OCI-LY3 (cell line): Measurements from ENCODE around the gene TOR1AIP1.

Experiments
- H2AFZ ChIP-seq: fragments of 200-600, 300-600 bp; shearing (Covaris generic); 2 replicates; pipeline ENCODE4 v1.6.0; 2014; ENCODE audit warnings: antibody characterized with exemption, low read depth, low read length
- H3K27ac ChIP-seq: fragments of 200-600, 300-600 bp; sonication (generic); 2 replicates; pipeline ENCODE4 v1.5.1; 2014; ENCODE audit warnings: mild to moderate bottlenecking, low read length, moderate library complexity, mixed read lengths
- H3K27me3 ChIP-seq: fragments of 200-600, 300-600 bp; sonication (generic); 2 replicates; pipeline ENCODE4 v1.6.1; 2014; ENCODE audit warnings: low read depth, low read length, mixed read lengths
- H3K36me3 ChIP-seq: fragments of 200-600, 300-600 bp; sonication (generic); replicated peaks from 2 replicates; pipeline ENCODE3; 2014; ENCODE audit warnings: low read depth, low read length, mixed read lengths
- H3K4me1 ChIP-seq: fragments of 300-600, 200-600 bp; sonication (generic); 2 replicates; pipeline ENCODE4 v1.6.1; 2014; ENCODE audit warnings: low read length, mixed read lengths
- H3K4me2 ChIP-seq: fragments of 200-600, 300-600 bp; sonication (generic); 2 replicates; pipeline ENCODE4 v1.6.1; 2014; ENCODE audit warnings: low read length, mixed read lengths
- H3K4me3 ChIP-seq: fragments of 300-600, 200-600 bp; sonication (generic); 2 replicates; pipeline ENCODE4 v1.5.1; 2014; ENCODE audit warnings: antibody characterized with exemption, mild to moderate bottlenecking, low read length, moderate library complexity
- H3K79me2 ChIP-seq: fragments of 300-600, 200-600 bp; shearing (Covaris generic); 2 replicates; pipeline ENCODE4 v1.6.1; 2014; ENCODE audit warnings: mild to moderate bottlenecking, low read length, mixed read lengths
- H3K9ac ChIP-seq: fragments of 300-600, 200-600 bp; shearing (Covaris generic); 2 replicates; pipeline ENCODE4 v1.6.0; 2014; ENCODE audit warnings: mild to moderate bottlenecking, low read length, moderate library complexity
- H3K9me3 ChIP-seq: fragments of 200-600, 300-600 bp; shearing (Covaris generic); 2 replicates; pipeline ENCODE4 v1.6.1; 2014; ENCODE audit warnings: low read length, mixed read lengths; ENCODE audit not compliant: insufficient read depth
- H4K20me1 ChIP-seq: fragments of 200-600, 300-600 bp; sonication (generic); 2 replicates; pipeline ENCODE4 v1.6.1; 2016; ENCODE audit warnings: low read length, mixed read lengths; ENCODE audit not compliant: insufficient read depth
- CTCF ChIP-seq: fragments of 200-600, 300-600 bp; sonication (generic); IDR thresholded peaks from 2 replicates; pipeline ENCODE4 v1.5.1; 2014; ENCODE audit warnings: antibody characterized with exemption, low read length, low read depth
- EZH2phosphoT487 ChIP-seq: fragments of 200-600 bp; shearing (Covaris generic); IDR thresholded peaks from 2 replicates; pipeline ENCODE4 v1.6.1; 2018; ENCODE audit warnings: antibody characterized with exemption, mixed run types, low read depth

TOR1AIP1 gene

GRCh38 chr1:179968284-179968993 lies 86.4 kb downstream of the TOR1AIP1 start:
- no peak overlapping the region for H3K27ac ChIP-seq
- H3K4me2 ChIP-seq: no peak overlapping the region
- H3K4me3 ChIP-seq: no peak overlapping the region
- H3K9me3 ChIP-seq: no peaks in the 10 kb centered on the region
- no peak for TF ChIP-seq EZH2phosphoT487
- H3K36me3 ChIP-seq: peaks cover 7% of the 10 kb centered on the region
- peaks cover 67% of the 10 kb centered on the region for H4K20me1 ChIP-seq
- no peak overlapping the region for H3K9ac ChIP-seq
- H2AFZ ChIP-seq: no peak overlapping the region
- peaks cover 4% of the 10 kb centered on the region for H3K4me1 ChIP-seq
- no peaks in the 10 kb centered on the region for H3K27me3 ChIP-seq
- peaks cover 96% of the 10 kb centered on the region for H3K79me2 ChIP-seq

GRCh38 chr1:179968994-179969919 lies 87.2 kb downstream of the TOR1AIP1 start:
- Histone ChIP-seq H3K27ac (no peak overlapping the region), H2AFZ (no peak overlapping the region), H3K79me2 (peaks cover 96% of the 10 kb centered on the region), H4K20me1 (peaks cover 66% of the 10 kb centered on the region), H3K4me2 (no peak overlapping the region), H3K9me3 (no peaks in the 10 kb centered on the region), H3K27me3 (no peaks in the 10 kb centered on the region), H3K4me1 (peaks cover 9% of the 10 kb centered on the region), H3K9ac (no peak overlapping the region), H3K4me3 (no peak overlapping the region), H3K36me3 (peaks cover 7% of the 10 kb centered on the region)
- TF ChIP-seq EZH2phosphoT487 (no peak), CTCF (no peak)
